ENCODE results near the gene RHOBTB3.

GRCh38 chr5:95826949-95827891 lies 96.1 kb downstream of the RHOBTB3 start:
- TF ChIP-seq POLR2AphosphoS5 (IDR thresholded peaks at IDR 0.05; ENCODE audit: low read depth, low read length) (no peak), TAF1 (IDR thresholded peaks at IDR 0.05; ENCODE audit: borderline replicate concordance, low read depth, low read length) (no peak), POLR2A (IDR thresholded peaks at IDR 0.05; ENCODE audit: low read depth, low read length) (no peak)
